T-helper 22 cell (primary cell): ENCODE measurements around the gene PRCC.

Source experiments
- DNase-seq: peaks from one replicate; pipeline ENCODE4 v3.0.0-alpha.2; 2020; ENCODE audit warnings: low read depth

Gene PRCC

GRCh38 chr1:156814571-156815260, 47.4 kb downstream of the PRCC start:
- peak; percentile 66 for DNase-seq

- no peak for DNase-seq
These were observed 48.0 kb downstream of the PRCC start for GRCh38 chr1:156815307-156815826.

- no peak for DNase-seq
These were observed 48.7 kb downstream of the PRCC start for GRCh38 chr1:156815961-156816422.

- peak; percentile 98 for DNase-seq
These were observed 49.4 kb downstream of the PRCC start, which contains the start of gene SH2D2A for GRCh38 chr1:156816561-156817328. Gene SH2D2A, minus strand, starts transcription at chr1:156816848. Its CDS starts 140 bp downstream, at chr1:156816708.

- DNase-seq, result no peak
These were observed 54.5 kb downstream of the PRCC start for GRCh38 chr1:156821801-156822200.

GRCh38 chr1:156822680-156823079, 55.3 kb downstream of the PRCC start:
- DNase-seq, result no peak

GRCh38 chr1:156823210-156823790, 56.0 kb downstream of the PRCC start:
- no peak for DNase-seq

- DNase-seq, result no peak
These were observed 59.3 kb downstream of the PRCC start for GRCh38 chr1:156826630-156827029.

GRCh38 chr1:156828400-156829124, 61.2 kb downstream of the PRCC start:
- DNase-seq, result no peak

GRCh38 chr1:156832434-156832833, 65.1 kb downstream of the PRCC start:
- DNase-seq, result no peak

- DNase-seq, result no peak
These were observed 66.3 kb downstream of the PRCC start for GRCh38 chr1:156833603-156834002.

- DNase-seq, result no peak
These were observed 67.0 kb downstream of the PRCC start for GRCh38 chr1:156834322-156834721.

GRCh38 chr1:156836041-156836654, 68.8 kb downstream of the PRCC start:
- DNase-seq, result no peak

GRCh38 chr1:156836892-156837291, 69.6 kb downstream of the PRCC start:
- no peak for DNase-seq

- DNase-seq, result no peak
These were observed 71.6 kb downstream of the PRCC start for GRCh38 chr1:156838972-156839371.

GRCh38 chr1:156839426-156840109, 72.2 kb downstream of the PRCC start:
- DNase-seq, result no peak

GRCh38 chr1:156840186-156840897, 73.0 kb downstream of the PRCC start:
- no peak for DNase-seq

GRCh38 chr1:156840898-156841279, 73.6 kb downstream of the PRCC start:
- no peak for DNase-seq

- DNase-seq, result no peak
These were observed 74.0 kb downstream of the PRCC start for GRCh38 chr1:156841295-156841855.
